Brain pericyte (primary cell): Measurements from ENCODE around the gene RAD17.
"Not testable (repeated sequence)": the region's sequence is repeated elsewhere in the genome, so short reads cannot be mapped to it uniquely, and the experiment has no call there.

ENCODE experiments used
- DNase-seq: peaks from one replicate; pipeline ENCODE4 v3.0.0-alpha.2; 2012; ENCODE audit warnings: low read depth, low spot score

Gene RAD17

DNA sequence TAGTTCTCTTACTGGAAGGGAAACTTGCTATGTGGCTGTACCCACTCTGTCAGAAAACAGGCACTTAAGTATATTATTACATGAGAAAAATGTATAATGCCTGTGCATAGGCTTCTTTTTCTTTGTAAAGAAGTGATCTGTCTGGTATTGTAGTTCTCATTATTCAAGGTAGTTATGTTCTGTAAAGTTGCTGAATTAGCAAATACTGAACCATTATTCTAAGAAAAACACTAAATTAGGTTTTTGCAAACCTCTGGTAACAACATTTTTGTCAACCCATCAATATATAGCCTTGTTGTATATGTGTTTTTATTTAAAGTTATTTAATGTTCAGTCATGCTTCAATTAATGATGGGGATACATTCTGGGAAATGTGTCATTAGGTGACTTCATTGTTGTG lies 8.8 kb downstream of the RAD17 start:
- no peak for DNase-seq

DNA sequence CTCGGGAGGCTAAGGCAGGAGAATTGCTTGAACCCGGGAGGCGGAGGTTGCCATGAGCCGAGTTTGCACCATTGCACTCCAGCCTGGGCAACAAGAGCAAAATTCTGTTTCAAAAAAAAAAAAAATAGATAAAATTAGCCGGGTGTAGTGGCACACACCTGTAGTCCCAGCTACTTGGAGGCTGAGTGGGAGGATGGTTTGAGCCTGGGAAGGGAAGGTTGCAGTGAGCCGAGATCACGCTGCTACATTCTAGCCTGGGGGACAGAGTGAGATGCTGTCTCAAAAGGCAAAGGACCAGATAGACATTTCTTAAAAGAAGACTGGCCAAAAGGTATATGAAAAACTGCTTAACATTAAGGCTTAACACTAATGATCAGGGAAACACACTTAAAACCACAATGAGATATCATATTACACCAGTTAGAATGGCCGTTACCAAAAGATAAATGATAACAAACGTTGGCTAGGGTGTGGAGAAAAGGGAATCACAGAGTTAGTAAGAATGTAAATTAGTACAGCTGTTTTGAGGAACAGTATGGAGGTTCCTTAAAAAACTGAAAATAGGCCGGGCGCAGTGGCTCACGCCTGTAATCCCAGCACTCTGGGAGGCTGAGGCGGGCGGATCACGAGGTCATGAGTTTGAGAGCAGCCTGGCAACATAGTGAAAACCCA lies 35.2 kb downstream of the RAD17 start:
- DNase-seq = no peak

GRCh38 chr5:69414885-69415583 lies 45.4 kb downstream of the RAD17 start, which contains the start of gene MARVELD2:
MARVELD2 (plus strand) TSS chr5:69415116; CDS start chr5:69419386, 4,270 bp downstream.
- no peak for DNase-seq

DNA sequence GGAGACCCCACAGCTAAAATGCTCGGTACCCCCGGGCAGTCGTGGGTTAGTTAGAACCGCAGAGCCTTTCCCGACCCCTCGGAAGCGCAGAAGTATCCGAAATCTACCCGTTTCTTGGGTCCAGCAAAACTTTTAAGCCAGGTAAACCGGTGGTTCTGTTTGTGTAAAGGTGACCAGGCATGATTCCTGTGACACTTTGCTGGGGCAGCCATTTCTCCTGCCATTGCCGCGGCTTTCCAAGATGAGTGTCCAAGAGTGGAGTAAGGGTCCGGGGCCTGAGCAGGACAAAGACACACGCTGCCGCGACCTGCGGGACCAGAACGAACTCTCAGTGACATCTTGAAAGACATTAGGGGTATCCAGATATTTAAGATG lies 46.0 kb downstream of the RAD17 start:
- DNase-seq = no peak

DNA sequence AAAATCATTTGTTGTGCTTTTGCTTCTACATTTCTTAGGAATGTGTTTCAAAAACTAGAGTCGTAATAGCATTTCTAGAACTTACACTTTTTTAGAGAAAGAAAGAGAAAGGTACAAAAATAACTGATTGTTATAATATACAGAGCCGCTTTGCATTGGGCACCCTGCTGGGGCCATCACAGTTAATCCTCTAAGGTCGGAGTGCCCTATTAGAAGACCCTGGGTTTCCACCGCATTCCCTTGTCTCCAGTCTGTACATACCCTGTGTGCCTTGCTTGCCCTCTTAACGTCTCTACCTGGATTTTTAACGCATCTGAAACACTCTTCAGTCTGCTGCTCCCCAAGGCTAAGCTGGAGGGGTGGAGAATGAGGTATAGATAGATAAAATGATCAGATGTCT lies 46.6 kb downstream of the RAD17 start:
- DNase-seq = no peak

DNA sequence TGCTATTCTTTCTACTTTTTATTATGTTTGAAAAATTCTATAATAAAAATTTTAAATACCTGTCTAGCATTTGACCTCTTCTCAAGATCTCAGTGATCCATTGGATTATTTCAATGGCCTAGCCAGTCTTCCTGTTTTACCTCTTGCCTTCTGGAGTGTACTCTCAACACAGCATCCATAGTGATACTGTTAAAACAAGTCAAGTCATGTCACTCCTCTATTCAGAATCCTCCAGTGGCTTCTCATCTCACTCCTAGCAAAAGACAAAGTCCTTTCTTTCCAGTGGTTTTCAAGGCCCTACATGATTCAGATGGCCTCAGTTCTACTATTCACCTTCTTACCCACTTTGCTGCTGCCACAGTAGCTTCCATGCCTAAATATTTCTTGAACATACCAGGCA lies 47.1 kb downstream of the RAD17 start:
- DNase-seq = no peak

DNA sequence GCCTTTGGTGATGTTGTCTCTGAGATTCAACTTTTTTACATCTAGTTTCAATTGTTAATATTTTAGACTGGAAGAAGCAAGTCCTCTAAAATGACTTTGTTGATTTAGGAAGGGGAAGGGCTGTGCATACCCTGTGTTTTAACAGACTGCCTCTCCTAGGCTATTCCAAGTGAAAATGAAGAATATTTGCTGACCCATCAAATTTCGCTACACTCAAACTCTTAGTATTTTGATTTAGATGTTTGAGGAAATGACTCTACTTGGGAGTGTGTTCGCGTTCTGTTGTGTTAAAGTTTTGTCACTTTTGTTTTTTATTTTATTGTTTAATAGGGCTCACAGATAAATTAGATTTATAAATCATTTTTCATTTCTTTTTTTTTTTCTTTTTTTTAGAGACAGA lies 48.9 kb downstream of the RAD17 start:
- DNase-seq = no peak

- no peak for DNase-seq
Measured at GRCh38 chr5:69431424-69432303, 62.0 kb downstream of the RAD17 start.

GRCh38 chr5:69432412-69433206 lies 63.0 kb downstream of the RAD17 start:
- DNase-seq = no peak

DNA sequence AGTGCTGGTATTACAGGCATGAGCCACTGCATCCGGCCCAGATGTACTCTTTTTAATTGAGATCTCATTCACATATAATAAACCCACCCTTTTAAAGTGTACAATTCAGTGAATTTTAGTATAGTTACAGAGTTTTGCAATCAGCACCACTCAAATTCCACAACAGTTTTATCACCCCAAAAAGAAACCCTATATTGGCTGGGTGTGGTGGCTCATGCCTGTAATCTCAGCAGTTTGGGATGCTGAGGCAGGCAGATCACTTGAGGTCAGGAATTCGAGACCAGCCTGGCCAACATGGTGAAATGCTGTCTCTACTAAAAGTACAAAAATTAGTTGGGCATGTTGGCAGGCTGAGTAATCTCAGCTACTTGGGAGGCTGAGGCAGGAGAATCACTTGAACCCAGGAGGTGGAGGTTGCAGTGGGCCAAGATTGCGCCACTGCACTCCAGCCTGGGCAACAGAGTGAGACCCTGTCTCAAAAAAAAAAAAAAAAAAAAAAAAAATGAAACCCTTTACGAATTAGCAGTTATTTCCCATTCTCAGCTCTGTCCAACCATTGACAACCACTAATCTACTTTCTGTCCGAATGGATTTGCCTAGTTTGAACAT lies 65.8 kb downstream of the RAD17 start:
- not testable (repeated sequence) for DNase-seq

DNA sequence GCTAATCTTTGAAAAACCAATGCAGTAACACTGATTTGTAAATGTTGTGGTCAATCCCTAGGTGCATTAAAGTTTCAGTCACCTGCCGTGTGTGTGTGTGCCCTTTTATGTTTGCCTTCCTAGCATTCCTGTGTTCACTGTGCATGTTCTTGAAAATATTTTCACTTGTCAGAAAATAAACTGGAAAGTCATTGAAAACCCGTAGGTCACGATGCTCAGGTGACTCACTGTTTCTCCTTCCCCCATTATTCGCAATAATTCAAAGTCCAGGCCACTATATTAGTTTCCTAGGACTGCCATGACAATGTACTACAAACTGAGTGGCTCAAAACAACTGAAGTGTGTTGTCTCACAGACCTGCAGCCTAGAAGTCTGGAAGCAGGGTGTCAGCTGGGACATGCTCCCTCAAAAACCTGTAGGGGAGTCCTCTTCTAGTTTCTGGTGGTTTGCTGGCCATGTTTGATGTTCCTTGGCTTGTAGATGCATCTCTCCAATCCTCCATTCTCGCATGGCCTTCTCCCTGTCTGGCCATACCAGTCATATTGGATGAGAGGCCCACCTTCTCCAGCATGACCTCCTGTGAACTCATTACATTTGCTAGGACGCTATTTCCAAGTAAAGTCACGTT lies 74.6 kb downstream of the RAD17 start:
- DNase-seq = no peak

GRCh38 chr5:69449511-69449910 lies 79.9 kb downstream of the RAD17 start:
- no peak for DNase-seq

GRCh38 chr5:69450116-69450515 lies 80.5 kb downstream of the RAD17 start:
- DNase-seq = no peak

- DNase-seq = not testable (repeated sequence)
Measured at GRCh38 chr5:69450527-69450926, 80.9 kb downstream of the RAD17 start.

- DNase-seq = no peak
Measured at GRCh38 chr5:69451941-69452647, 82.5 kb downstream of the RAD17 start.

GRCh38 chr5:69453487-69453886 lies 83.9 kb downstream of the RAD17 start:
- not testable (repeated sequence) for DNase-seq

- DNase-seq = no peak
Measured at GRCh38 chr5:69454460-69455249, 85.0 kb downstream of the RAD17 start.

- DNase-seq = not testable (repeated sequence)
Measured at GRCh38 chr5:69455428-69455988, 85.9 kb downstream of the RAD17 start.

- no peak for DNase-seq
Measured at GRCh38 chr5:69462170-69462569, 92.6 kb downstream of the RAD17 start.
